Activated T-cell treated with anti-CD3 and anti-CD28 coated beads for 1 hour (primary cell): ENCODE results near the gene JCAD.
"Not testable (repeated sequence)": the region's sequence is repeated elsewhere in the genome, so short reads cannot be mapped to it uniquely, and the experiment has no call there.

Experiments used
- DNase-seq: peaks from one replicate; pipeline ENCODE4 v3.0.0-alpha.2; 2020; ENCODE audit warnings: low read depth

Gene JCAD, protein sequence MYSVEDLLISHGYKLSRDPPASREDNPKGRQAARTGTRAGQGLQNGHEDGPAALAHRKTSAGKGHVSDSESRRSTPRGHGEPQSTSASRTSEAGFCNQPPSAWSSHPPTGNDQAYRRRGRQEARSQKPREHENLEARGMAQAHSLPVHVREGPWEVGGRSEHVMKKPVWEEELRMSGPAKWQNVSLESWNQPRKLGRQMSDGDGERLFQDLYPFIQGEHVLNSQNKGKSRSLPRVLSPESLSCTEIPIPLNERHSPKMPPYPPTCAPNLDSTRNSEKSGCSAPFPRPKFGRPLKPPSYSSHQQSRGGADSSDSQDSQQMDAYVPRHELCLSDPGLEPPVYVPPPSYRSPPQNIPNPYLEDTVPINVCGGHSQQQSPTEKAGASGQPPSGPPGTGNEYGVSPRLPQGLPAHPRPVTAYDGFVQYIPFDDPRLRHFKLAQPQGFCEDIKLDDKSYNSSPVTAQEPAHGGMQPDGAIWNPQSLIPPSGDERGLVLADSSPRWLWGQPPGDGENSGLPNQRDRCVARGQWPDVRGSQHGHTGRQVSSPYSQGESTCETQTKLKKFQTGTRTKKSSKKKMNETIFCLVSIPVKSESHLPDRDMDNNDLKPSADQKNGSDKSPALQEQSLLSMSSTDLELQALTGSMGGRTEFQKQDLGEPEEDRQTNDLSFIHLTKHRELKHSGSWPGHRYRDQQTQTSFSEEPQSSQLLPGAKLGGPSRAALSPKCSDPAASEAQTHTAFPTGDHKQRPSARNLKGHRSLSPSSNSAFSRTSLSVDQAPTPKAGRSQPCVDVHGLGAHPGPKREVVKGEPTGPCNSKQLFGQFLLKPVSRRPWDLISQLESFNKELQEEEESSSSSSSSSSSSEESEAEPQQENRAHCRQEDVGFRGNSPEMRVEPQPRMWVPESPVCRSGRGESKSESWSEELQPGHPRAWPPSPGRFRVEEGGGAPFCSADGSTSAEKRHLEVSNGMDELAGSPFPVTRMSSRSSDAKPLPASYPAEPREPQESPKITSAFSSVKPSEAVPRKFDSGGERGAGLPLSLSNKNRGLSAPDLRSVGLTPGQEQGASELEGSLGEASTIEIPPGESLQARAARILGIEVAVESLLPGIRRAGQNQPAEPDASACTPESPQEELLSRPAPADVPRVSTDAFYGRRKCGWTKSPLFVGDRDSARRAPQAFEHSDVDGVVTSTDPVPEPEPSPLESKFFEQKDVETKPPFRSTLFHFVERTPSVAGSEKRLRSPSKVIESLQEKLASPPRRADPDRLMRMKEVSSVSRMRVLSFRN (N-terminal part only)

DNA sequence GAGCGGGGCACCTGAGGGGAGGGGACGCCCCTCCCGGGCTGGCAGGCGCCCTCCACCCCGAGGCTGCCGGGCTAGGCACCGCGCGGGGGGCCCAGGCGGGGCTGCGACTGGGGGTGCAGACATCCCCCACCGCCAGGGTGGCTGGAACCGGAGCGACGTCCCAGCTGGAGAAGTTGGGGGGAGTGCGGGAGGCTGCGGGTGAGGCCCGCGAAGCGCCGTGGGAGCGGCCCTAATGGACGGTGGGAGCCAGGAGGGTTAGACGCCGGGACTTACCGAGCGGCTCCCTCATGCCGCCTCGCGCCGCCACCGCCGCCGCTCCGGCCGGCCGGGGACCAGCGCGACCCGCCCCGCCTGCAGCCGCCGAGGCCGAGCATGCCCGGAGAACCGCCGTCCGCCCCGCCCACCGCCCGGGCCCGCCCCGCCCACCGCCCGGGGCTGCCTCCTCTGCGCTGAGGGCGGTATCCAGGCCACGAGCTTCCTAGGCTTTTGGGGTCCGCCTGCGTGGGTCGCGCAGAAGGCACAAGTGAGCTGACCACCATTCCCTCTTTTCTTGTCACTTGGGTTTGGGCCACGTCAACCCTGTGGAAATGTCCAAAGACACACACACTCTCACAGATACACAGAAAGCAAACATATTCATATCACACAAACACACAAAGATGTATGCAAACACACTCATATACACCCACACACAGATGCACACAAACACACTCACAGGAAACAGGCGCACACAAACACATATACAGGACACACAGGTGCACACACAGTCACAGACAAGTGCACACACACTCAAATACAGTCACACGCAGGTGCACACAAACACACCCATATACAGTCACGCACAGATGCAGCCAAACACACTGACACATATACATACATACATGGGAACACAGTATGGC, at the start of gene JCAD:
JCAD (minus strand) TSS at position 378 of the 899 bp plus-strand sequence. CDS start 11,774 bp downstream, outside the sequence.
- peak; percentile 33 for DNase-seq

DNA sequence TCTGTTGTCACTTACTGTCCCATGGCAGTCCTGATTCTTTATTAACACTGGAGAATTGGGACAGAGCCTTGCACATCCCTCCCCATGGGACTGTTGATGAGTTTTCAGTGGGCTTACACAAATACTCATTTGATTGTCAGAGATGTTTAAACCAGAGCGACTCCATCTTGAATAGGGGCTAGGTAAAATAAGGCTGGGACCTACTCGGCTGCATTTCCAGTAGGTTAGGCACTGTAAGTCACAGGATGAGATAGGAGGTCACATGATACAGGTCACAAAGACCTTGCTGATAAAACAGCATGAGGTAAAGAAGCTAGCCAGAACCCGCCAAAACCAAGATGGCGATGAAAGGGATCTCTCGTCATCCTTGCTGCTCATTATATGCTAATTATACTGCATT, 47.6 kb upstream of the JCAD start:
- no peak for DNase-seq

DNA sequence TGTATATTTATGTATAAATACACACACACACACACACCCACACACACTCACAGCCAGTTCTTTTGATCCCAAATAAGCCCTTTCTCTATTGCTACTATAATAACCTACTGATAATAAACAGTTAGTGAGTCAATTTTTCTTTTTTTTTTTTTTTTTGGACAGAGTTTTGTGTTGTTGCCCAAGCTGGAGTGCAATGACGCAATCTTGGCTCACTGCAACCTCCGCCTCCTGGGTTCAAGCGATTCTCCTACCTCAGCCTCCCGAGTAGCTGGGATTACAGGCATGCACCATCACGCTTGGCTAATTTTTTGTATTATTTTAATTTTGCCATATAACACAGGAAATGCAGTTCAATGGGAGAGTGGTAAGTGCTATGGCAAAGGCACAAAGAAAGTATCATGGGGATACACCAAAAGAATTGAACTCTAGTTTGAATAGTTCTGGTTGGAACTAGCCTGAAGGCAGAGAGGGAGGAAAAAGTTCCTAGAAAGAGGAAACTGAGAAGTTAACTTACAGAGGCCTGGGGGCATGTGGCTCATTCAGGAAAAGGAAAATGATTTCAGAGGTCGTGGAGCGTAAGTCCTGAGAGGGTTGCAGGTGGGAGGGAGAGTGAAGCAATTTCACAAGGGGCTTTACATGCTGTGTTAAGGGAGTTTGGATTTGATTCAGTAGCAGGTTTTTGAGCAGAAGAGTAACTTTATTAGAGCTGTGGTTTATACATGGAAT, 44.4 kb upstream of the JCAD start:
- no peak for DNase-seq

DNA sequence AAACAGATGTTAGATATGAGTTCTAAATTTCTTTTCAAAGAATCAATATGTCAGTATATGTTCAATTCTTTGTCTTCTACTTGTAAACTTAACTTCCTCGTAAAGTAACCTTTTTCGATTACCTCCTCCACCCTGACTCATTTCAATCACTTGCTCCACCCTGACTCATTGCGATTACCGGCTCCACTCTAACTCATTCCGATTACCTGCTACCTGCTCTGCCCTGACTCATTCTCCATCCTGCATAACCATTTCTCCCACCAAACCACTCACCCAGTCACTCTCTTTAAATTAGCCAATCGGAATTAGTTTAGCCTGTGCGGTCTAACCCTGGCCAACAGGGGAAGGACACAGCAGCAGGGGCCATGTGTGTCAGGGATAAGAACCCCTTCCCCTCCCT, 40.3 kb upstream of the JCAD start:
- DNase-seq: not testable (repeated sequence)

DNA sequence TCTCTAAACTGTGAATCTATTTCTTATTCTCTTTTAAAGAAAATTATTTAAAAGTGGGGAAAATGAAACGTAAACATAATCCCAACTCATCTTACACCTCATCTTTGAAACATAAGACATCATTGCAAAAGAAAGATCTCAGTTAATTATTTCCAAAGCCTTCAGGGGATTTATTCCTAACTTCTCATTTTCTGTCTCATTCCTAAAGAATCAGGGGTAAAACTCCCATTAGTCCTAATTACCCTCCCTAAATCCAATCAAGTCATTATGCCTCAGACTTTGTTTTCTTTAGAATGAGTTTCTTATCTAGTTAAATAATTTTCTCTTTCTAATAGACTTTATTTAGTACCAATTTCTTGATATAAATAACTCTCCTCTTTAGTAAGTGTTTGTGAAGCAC, 39.7 kb upstream of the JCAD start:
- DNase-seq: no peak

DNA sequence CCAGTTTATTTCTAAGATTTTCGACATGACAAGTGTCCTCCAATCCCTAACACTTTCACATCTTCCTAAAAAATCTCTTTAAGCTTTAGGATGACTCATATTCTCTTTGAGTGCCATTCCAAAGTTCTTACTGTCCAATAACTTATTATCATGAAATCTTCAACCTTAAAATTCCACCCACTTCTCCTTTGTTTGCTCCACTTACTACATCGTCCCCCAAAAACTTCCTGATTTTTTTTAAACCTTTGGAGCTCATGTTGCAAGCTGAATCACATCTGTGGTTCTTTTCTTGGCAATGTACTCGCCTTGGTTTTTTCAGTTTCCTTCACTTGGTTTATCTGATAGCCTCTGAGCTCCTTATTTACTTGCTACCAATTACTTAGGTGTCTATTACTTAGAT, 39.2 kb upstream of the JCAD start:
- DNase-seq: no peak

DNA sequence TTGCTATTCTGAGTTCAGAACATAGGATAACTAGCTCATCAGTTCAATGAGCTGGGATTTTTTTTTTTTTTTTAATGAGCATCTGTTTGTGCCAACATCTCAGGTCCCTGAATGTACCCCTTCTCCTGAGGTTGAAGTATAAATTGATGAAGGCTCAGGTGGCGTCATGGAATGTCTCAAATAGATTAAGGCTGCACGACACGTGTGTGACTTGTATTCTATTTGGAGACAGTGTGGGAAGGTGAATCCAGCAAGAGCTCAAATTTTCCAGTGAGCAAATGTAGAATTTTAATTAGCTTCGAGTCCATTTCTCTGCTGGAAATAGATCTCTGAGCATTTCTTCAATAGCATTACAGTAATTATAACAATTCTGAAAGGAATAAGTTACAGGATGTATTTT, 37.2 kb upstream of the JCAD start:
- DNase-seq: no peak

DNA sequence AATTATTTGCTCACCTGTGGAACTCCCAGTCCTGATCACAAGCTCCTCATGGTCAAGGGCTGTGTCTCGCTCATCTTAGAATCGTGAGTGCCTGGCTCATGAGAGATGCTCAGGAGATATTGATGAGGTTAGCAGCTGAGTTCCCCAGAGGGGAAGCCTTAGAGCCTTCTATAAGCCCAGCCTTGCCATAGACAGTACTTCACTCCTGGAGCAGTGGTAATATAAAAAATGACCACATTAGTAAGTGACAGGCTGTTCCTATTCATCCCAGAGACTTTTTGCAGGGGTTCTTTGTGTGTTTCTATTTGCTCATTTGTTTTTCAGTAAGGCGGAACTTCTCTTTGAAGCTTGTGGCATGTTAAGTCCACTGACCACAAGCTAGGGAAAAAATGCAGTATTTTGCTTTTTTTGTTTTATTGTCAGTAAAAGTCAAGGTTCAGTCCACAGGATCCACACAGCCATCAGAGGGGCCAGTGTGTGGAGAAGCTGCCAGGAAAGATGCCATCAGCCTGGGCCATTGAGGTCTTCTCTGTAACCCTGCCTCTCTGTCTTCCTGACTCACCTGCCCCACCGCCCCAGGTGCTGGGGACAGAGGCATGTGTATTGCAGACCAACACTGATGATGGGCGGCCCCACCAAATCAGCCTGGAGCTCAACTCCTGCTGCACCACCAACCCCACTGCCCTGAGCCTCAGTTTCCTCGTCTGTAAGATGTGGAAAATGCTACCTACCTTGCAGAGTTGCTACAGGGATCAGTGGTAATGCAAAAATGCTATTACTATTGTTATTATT, 36.4 kb upstream of the JCAD start:
- DNase-seq: no peak

DNA sequence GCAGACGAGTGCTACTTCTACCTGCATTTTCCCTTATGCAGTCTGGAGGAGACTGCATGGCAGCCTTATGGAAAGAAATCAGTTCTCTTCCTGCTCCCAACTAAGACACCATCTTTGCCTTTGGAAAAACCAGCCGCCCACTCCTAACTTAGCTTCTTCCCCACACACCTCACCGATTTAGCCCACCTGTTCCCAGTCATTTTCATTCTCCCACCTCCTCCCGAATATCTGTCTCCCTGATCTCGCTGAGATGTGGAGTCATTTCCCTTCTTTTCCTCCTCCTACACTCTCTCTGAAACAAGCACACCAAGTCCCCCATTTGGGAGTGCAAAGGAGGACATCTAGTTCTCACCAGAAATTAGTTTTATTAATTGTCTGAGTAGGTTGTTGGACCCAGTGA, 35.2 kb upstream of the JCAD start:
- no peak for DNase-seq

DNA sequence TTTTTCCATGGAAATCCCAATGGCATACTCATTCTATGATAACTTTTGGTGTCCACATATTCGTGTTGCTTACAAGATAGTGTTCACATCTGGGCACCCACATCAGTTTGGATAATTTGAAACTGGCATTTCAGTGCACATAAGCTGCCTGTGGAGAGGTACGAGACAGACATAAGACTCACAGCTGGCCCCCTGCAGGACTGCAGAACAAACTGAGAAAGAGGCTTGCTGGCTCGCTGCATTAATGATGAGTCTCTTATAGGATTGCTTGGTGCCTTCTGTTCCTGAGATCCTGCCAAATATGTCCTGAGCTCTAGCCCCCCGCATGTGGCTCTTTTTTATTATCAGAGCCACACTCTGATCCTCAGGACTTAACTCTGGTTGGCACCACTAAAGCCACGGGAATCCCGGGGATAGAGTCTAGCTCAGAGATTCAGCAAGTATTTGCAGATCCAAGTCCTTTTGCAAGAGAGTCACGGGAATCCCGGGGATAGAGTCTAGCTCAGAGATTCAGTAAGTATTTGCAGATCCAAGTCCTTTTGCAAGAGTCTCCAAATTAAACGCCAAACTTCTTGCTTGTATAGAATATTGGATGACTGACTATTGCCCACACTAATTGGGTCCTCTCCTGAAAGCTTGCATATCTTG, 34.0 kb upstream of the JCAD start:
- no peak for DNase-seq

DNA sequence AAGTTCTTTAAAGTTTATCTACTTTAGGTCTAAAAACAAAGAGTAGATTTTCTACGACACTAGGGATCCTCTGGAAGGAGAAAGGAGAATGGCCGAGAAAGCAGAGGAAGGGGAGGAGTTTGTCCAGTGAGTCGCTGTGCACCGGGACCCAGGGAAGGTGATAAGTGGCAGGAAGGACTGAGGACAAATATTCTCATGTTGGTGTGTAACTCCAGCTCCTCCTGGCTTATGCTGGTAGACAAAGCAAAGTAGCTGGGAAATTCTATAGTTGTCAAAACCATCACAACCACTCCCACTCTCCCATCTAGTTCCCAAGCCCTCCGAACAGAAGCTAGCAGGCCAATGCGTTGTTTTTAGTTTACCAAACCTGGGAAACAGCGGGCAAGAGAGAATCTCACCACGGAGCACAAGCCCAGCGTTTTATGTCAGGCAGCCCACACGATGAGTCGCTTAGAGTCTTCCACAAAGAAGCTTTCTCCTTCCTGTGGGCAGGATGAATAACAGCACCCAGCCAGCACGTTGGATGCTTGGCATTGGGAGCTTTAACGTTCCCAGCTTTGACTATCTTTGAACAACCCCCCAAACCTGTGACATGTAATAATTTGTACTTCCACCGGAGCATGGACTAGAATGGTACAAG, 32.9 kb upstream of the JCAD start:
- no peak for DNase-seq

DNA sequence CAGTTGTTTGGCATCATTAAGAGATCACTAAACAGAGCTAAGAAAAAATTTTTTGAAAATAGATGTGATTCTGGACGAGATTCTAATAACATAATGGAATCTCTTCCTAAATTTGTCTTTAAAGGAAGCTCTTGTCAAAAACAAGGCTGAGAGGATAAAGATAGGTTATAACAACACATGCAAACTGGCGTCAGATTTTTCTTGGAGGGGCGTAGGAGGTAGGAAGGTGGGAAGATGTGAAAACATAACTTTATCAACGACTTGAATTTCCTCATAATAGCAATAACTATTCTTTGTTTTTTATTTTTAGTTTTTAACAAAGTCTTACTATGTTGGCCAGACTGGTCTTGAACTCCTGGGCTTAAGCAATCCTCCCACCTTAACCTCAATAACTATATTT, 31.8 kb upstream of the JCAD start:
- no peak for DNase-seq

DNA sequence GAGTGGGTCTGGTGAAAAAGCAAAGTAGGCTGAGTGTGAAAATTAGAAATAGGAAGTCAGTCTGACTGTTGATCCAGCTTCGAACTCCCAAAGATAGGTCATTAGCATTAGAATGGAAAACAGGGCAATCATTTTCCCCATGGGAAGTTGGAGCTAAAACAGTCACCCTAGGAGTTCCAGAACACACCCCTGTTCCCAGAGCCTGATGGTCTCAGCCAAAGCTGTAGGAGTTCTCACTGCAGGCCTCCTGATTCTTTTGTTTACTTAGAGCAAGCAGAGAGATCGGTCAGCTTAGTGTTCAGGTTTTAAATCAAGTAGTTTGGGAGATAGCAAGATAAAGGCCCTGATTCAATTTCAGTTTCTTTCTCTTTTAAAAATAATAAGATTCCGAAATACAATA, 28.8 kb upstream of the JCAD start:
- DNase-seq: no peak

DNA sequence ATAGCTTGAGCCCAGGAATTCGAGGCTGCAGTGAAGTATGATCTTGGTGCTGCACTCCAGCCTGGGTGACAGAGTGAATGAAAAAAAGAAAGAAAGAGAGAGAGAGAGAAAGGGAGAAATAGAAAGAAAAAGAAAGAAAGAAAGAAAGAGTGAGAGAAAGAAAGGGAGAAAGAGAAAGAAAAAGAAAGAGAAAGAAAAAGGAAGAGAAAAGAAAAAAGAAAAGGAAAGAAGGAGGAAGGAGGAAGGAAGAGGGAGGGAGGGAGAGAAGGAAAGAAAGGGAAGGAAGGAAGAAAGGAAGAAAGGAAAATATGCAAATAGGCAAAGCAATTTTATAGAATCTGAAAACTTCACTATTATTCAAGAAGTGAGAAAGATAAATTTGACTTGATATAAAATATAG, 24.5 kb upstream of the JCAD start:
- no peak for DNase-seq

DNA sequence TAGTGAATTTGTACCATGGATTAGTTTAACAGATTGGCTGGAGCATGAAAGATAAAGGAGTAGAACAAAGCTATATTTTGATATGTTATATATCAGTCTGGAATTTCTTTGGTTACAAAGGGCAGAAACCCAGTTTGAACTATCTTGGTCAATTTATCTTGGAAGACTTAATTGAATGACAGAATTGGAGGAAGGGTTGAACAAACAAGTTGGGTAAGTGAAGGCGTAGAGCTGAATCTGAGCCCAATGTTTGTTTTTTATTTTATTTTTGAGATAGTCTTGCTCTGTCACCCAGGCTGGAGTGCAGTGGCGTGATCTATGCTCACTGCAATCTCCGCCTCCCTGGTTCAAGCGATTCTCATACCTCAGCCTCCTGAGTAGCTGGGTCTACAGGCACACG, 21.8 kb upstream of the JCAD start:
- no peak for DNase-seq

DNA sequence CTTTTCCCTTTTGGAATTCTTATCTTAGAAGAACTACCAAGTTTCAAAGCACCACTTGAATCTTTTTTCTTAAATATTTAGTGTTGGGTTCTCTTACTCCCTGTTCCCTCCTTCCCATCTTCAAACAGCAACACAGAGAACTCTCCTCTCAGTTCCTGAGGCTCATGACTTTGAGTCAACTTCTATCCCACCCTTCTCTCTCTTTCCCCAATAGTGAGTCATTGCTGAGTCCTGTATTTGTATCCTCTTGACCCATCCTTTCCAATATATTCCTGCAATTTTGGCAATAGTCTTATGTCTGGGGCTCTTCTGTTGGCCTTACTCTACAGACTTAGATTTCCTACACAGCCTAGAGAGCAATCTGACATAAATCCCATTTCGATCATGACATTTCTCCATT, 20.8 kb upstream of the JCAD start:
- DNase-seq: no peak

DNA sequence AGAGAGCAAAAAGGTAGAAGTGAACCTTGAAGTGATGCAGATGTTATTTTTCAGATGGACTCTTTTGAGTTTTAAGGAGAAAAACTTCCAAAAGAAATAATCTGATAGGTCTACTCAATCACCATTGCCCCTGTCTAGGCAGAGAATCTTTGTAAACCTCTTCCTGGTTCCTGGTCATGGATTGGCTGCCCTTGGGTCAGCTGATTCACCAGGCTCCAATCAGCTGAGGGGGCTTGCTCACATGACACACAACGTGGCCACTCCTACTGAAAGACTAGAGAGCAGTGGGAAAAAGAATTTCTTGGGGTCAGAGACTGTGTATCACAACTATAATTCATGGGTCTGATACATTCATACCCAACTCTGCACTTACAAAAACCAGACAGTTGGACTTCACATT, 20.0 kb upstream of the JCAD start:
- no peak for DNase-seq

DNA sequence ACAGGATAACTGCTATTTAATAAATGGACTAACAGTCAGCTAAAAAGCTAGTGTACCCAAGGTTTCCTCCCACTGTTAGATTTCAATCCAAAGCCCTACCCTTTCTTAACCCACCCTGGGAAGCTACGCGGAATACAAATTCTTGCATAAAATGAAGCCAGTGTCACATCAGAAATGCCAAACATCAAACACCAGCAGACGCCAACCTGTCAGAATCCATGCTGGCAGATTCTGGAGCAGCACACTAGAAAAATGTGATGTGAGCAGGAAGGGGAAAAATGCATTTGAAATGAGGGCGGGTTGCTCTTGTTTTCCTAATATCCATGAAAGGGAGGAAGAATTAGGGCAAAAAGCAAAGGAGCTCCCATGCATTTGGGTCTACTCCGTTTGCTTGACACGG, 16.1 kb upstream of the JCAD start:
- no peak for DNase-seq

DNA sequence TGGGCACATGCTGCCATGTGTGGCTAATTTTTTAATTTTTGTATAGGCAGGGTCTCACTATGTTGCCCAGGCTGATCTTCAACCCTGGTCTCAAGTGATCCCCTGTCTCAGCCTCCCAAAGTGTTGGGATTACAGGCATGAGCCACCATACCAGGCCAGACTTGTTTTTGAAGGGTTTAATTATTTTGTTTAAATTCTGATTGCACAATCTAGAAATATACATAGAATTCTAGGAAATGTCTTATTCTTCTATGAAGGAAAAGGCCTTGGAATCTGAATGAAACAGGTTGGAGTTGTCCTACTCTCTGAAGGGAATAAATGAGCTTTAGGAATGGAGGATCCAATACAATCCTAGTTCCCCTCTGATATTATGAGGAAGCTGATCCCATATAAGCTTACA, 15.5 kb upstream of the JCAD start:
- DNase-seq: no peak
